Upper lobe of left lung (tissue), 4 donors: Measurements from ENCODE around the gene ADAP2.

Experiments
- CTCF ChIP-seq, 6 experiments: fragments of 450-650 bp in 4 of 6; fragments of 200-600 bp in 2 of 6; sonication (generic) in 2 of 6; IDR thresholded peaks; one replicate each; pipeline ENCODE4 v1.5.1; 2016 to 2019; ENCODE audit warnings: antibody characterized with exemption in 6 of 6
- EP300 ChIP-seq, 4 donors: sonication (generic); formaldehyde crosslinking; IDR thresholded peaks; one replicate each; pipeline ENCODE4 v1.5.1; 2017; ENCODE audit warnings: antibody characterized with exemption in 4 of 4, control low read depth in 2 of 4
- POLR2A ChIP-seq, 4 donors: fragments of 450-650 bp; IDR thresholded peaks; one replicate each; pipeline ENCODE4 v1.5.1; 2016 to 2017; ENCODE audit warnings: antibody characterized with exemption in 4 of 4, mild to moderate bottlenecking in 2 of 4
- POLR2AphosphoS5 ChIP-seq, 2 donors: sonication (generic); formaldehyde crosslinking; IDR thresholded peaks; one replicate each; pipeline ENCODE4 v1.5.1; 2017; ENCODE audit warnings: antibody characterized with exemption in 2 of 2

- TF ChIP-seq POLR2AphosphoS5 (IDR thresholded peaks at IDR 0.05) (no peak), CTCF (IDR thresholded peaks at IDR 0.05) (no peak), POLR2A (IDR thresholded peaks at IDR 0.05) (no peak), EP300 (IDR thresholded peaks at IDR 0.05) (no peak)
Observed at GRCh38 chr17:30920683-30921543, 832 bp upstream of the ADAP2 start.
